PFSK-1 (cell line): ENCODE measurements around the gene HECTD4.

Experiments
- SIN3A ChIP-seq: IDR thresholded peaks from 2 replicates; pipeline ENCODE4 v1.6.1; 2012; ENCODE audit warnings: mild to moderate bottlenecking, low read length, moderate library complexity, borderline replicate concordance; ENCODE audit not compliant: insufficient read depth
- TAF1 ChIP-seq: IDR thresholded peaks from 2 replicates; pipeline ENCODE4 v1.6.1; 2012; ENCODE audit warnings: low read length, control low read depth, borderline replicate concordance; ENCODE audit not compliant: insufficient read depth

DNA sequence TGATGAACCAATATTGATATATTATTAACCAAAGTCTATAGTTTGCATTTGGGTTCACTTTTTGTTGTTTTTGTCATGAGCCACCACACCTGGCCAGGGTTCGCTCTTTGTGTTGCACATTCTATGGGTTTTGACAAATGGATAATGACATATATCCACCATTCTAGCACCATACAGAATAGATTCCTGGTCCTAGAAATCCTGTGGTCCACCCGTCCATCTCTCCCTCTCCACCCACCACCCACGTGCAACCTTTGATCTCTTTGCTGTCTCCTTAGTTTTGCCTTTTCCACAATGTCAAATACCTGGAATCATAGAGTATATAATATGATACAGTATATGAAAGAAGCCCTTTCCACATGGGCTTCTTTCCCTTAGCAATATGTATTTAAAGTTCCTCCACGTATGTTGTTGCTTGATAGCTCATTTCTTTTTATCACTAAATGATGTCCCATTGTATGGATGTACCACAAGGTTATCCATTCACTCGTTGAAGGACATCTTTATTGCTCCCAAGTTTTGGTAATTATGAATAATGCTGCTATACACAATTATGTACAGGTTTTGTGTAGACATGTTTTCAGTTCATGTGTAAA lies 19.8 kb upstream of the HECTD4 start:
- no peak for TF ChIP-seq TAF1
- TF ChIP-seq SIN3A: no peak
